Amniotic epithelial cell (primary cell): ENCODE results near the gene ST14.
"Not testable (repeated sequence)": the region's sequence is repeated elsewhere in the genome, so short reads cannot be mapped to it uniquely, and the experiment has no call there.

Source experiments
- DNase-seq: peaks from one replicate; pipeline ENCODE4 v3.0.0-alpha.2; 2010; ENCODE audit warnings: low read depth

The ST14 gene

GRCh38 chr11:130188585-130189347 is 29.2 kb downstream of the ST14 start:
- DNase-seq = no peak

- no peak for DNase-seq
These were observed 30.1 kb downstream of the ST14 start for GRCh38 chr11:130189492-130190210.

- DNase-seq = no peak
These were observed 30.8 kb downstream of the ST14 start for GRCh38 chr11:130190371-130190881.

- DNase-seq = no peak
These were observed 32.3 kb downstream of the ST14 start for GRCh38 chr11:130191896-130192295.

GRCh38 chr11:130192845-130193267 is 33.3 kb downstream of the ST14 start:
- no peak for DNase-seq

- not testable (repeated sequence) for DNase-seq
These were observed 34.0 kb downstream of the ST14 start for GRCh38 chr11:130193551-130193950.

GRCh38 chr11:130194241-130195023 is 34.9 kb downstream of the ST14 start:
- no peak for DNase-seq

GRCh38 chr11:130197386-130198035 is 37.9 kb downstream of the ST14 start:
- no peak for DNase-seq

GRCh38 chr11:130198292-130198691 is 38.7 kb downstream of the ST14 start:
- DNase-seq = no peak

GRCh38 chr11:130198964-130199363 is 39.4 kb downstream of the ST14 start:
- DNase-seq = no peak

- DNase-seq = no peak
These were observed 40.2 kb downstream of the ST14 start for GRCh38 chr11:130199792-130200191.

- DNase-seq = no peak
These were observed 41.4 kb downstream of the ST14 start for GRCh38 chr11:130201026-130201425.

GRCh38 chr11:130202009-130202817 is 42.6 kb downstream of the ST14 start:
- DNase-seq = no peak

- DNase-seq = no peak
These were observed 43.5 kb downstream of the ST14 start for GRCh38 chr11:130202818-130203689.

GRCh38 chr11:130203766-130204702 is 44.5 kb downstream of the ST14 start:
- DNase-seq = no peak

- DNase-seq = no peak
These were observed 45.1 kb downstream of the ST14 start for GRCh38 chr11:130204703-130205095.

- no peak for DNase-seq
These were observed 46.6 kb downstream of the ST14 start for GRCh38 chr11:130206141-130206540.

- no peak for DNase-seq
These were observed 48.9 kb downstream of the ST14 start for GRCh38 chr11:130208241-130209127.
